B cell (primary cell): ENCODE measurements around the gene HOPX. TPM values are rescaled to one million over a fixed set of nuclear protein-coding genes. Genes with fewer than 3 reads are reported as not detected.

Experiments used
- ATAC-seq: fragments of 200-7000 bp; cut with Tn5 transposase; one replicate; pipeline ENCODE4 v1.10.0; 2021; ENCODE audit warnings: low read depth, mild to moderate bottlenecking, moderate number of reproducible peaks, moderate library complexity
- CTCF ChIA-PET: fragments of 350-600 bp; sonication (Branson Sonifier 250); formaldehyde crosslinking; loops from one replicate; lab custom pipeline; 2021; ENCODE audit warnings: antibody characterized with exemption, inconsistent platforms; lab: Charles Lee
- POLR2A ChIA-PET: fragments of 350-600 bp; sonication (Branson Sonifier 250); formaldehyde crosslinking; loops from one replicate; lab custom pipeline; 2021; ENCODE audit warnings: antibody characterized with exemption; lab: Charles Lee
- DNase-seq: peaks from one replicate; pipeline ENCODE4 v3.0.0; 2013
- H2AFZ ChIP-seq: 2 replicates; pipeline ENCODE4 v1.6.1; 2012; ENCODE audit warnings: mild to moderate bottlenecking, low read depth, low read length; ENCODE audit not compliant: insufficient read depth, poor library complexity, severe bottlenecking
- H3K27ac ChIP-seq, 2 donors: 1 replicate in 1 of 2; 2 replicates in 1 of 2; pipeline ENCODE4 v1.5.1; 2012 to 2013; ENCODE audit warnings: low read length in 2 of 2, mild to moderate bottlenecking in 2 of 2, moderate library complexity in 1 of 2
- H3K27me3 ChIP-seq, 4 experiments: fragments of 200-600 bp in 1 of 4; sonication (generic) in 1 of 4; replicated peaks in 1 of 4; 1 replicate in 2 of 4; 2 replicates in 2 of 4; pipeline versions ENCODE4 v1.6.1 to v1.7.0; 2013 to 2016; ENCODE audit warnings: low read length in 3 of 4, mild to moderate bottlenecking in 2 of 4, mixed read lengths in 1 of 4, moderate library complexity in 1 of 4; ENCODE audit not compliant: insufficient read depth in 4 of 4, control insufficient read depth in 3 of 4; ENCODE audit errors: control extremely low read depth in 1 of 4
- H3K36me3 ChIP-seq, 2 experiments: replicated peaks in 1 of 2; 1 replicate in 1 of 2; 2 replicates in 1 of 2; pipeline versions ENCODE4 v1.6.1 to v1.7.1; 2013; ENCODE audit warnings: low read length in 1 of 2; ENCODE audit not compliant: insufficient read depth in 2 of 2, control insufficient read depth in 1 of 2; ENCODE audit errors: control extremely low read depth in 1 of 2, extremely low read depth in 1 of 2
- H3K4me1 ChIP-seq, 2 donors: fragments of 200-600 bp in 1 of 2; sonication (generic) in 1 of 2; 1 replicate in 1 of 2; 2 replicates in 1 of 2; pipeline versions ENCODE4 v1.5.1 to v1.6.1; 2013 to 2017; ENCODE audit warnings: low read length in 2 of 2; ENCODE audit not compliant: control insufficient read depth in 2 of 2, insufficient read depth in 2 of 2
- H3K4me2 ChIP-seq: replicated peaks from 2 replicates; pipeline ENCODE3; 2012; ENCODE audit warnings: mild to moderate bottlenecking, low read depth, low read length; ENCODE audit not compliant: poor library complexity, severe bottlenecking
- H3K4me3 ChIP-seq, 5 experiments: fragments of 200-600 bp in 1 of 5; sonication (generic) in 1 of 5; 1 replicate in 3 of 5; 2 replicates in 2 of 5; pipeline versions ENCODE4 v1.5.1 to v1.7.0; 2011 to 2016; ENCODE audit warnings: low read length in 4 of 5, mild to moderate bottlenecking in 4 of 5, low read depth in 2 of 5, control low read depth in 1 of 5, moderate library complexity in 1 of 5; ENCODE audit not compliant: insufficient read depth in 1 of 5; ENCODE audit errors: control extremely low read depth in 1 of 5, extremely low read depth in 1 of 5
- H3K79me2 ChIP-seq: fragments of 200-600 bp; sonication (generic); one replicate; pipeline ENCODE4 v1.6.0; 2016; ENCODE audit warnings: low read length; ENCODE audit not compliant: control insufficient read depth, insufficient read depth
- H3K9ac ChIP-seq: fragments of 200-600 bp; sonication (generic); 2 replicates; pipeline ENCODE4 v1.6.1; 2017; ENCODE audit warnings: mild to moderate bottlenecking, low read length, moderate library complexity
- H3K9me3 ChIP-seq, 3 donors: one replicate each; pipeline versions ENCODE4 v1.6.1 to v1.7.1; 2013; ENCODE audit warnings: low read length in 2 of 3; ENCODE audit not compliant: control insufficient read depth in 2 of 3, insufficient read depth in 1 of 3; ENCODE audit errors: control extremely low read depth in 1 of 3
- H4K20me1 ChIP-seq: 2 replicates; pipeline ENCODE4 v1.6.0; 2012; ENCODE audit warnings: mild to moderate bottlenecking, low read length; ENCODE audit not compliant: insufficient read depth, control insufficient read depth, poor library complexity, severe bottlenecking
- H3K27ac Mint-ChIP-seq: one replicate; pipeline ENCODE4 v1.8.0; 2021; ENCODE audit warnings: mixed read lengths
- H3K27me3 Mint-ChIP-seq: one replicate; pipeline ENCODE4 v1.8.0; 2021; ENCODE audit warnings: mixed read lengths
- H3K4me1 Mint-ChIP-seq: one replicate; pipeline ENCODE4 v1.8.0; 2021; ENCODE audit warnings: mixed read lengths
- H3K4me3 Mint-ChIP-seq: one replicate; pipeline ENCODE4 v1.8.0; 2021; ENCODE audit warnings: mixed read lengths
- H3K9me3 Mint-ChIP-seq: one replicate; pipeline ENCODE4 v1.8.0; 2022; ENCODE audit warnings: mixed read lengths; ENCODE audit not compliant: insufficient read depth
- CTCF ChIP-seq: fragments of 200-600 bp; IDR thresholded peaks from one replicate; pipeline ENCODE4 v1.8.0; 2022; ENCODE audit warnings: antibody characterized with exemption, mild to moderate bottlenecking
- EZH2 ChIP-seq: IDR thresholded peaks from 2 replicates; pipeline ENCODE4 v1.6.1; 2012; ENCODE audit warnings: borderline replicate concordance, low read depth, mild to moderate bottlenecking, moderate library complexity, low read length; ENCODE audit not compliant: insufficient read depth, poor library complexity, severe bottlenecking
- WGBS: methylation state at CpG from one replicate; pipeline ENCODE4 v1.1.5; 2013; ENCODE audit warnings: missing lambda C conversion rate; ENCODE audit not compliant: insufficient coverage; 5-methylcytosine and 5-hydroxymethylcytosine counted together
- intact Hi-C: fragments of 100-400 bp; cut with micrococcal nuclease; formaldehyde crosslinking; loops from one replicate; pipeline ENCODE4 v1.10.0; 2022
- polyA plus RNA-seq: library from polyadenylated mRNA; depleted of rRNA; stranded (reverse); fragments of >200 nt; gene quantifications from 2 replicates; pipeline ENCODE4 v1.2.3, GENCODE V29; 2012
- total RNA-seq, 2 donors: library from RNA; stranded (reverse); fragments of 120-200 nt in 1 of 2; gene quantifications; 1 replicate in 1 of 2; 2 replicates in 1 of 2; pipeline versions ENCODE4 v1.2.3 to v1.2.4, GENCODE V29; 2013 to 2022

The HOPX gene
- total and polyA plus RNA-seq, 2 donors (not counting 1 experiment from before 2014, with no cell fraction given) = 7.4 to 29.2 TPM

GRCh38 chr4:56708146-56708545 is 27.1 kb upstream of the HOPX start:
- DNase-seq (no peak), ATAC-seq (no peak)
- no peaks in the 10 kb centered on the region for H4K20me1 ChIP-seq
- Mint-ChIP-seq H3K27me3 (no peaks in the 10 kb centered on the region), H3K27ac (no peak overlapping the region), H3K4me3 (no peak overlapping the region), H3K9me3 (no peaks in the 10 kb centered on the region), H3K4me1 (no peaks in the 10 kb centered on the region)
- no peak overlapping the region for H3K9ac ChIP-seq
- WGBS = 100% methylated on average over 1 of the region's 1 CpG
- no peaks in the 10 kb centered on the region for H3K79me2 ChIP-seq
- no peak overlapping the region for H3K4me2 ChIP-seq
- H3K27me3 ChIP-seq = no peaks in the 10 kb centered on the region
- no peaks in the 10 kb centered on the region for H3K4me1 ChIP-seq
- no peak overlapping the region for H2AFZ ChIP-seq
- H3K4me3 ChIP-seq = no peak overlapping the region
- intact Hi-C loops = loop anchor here (2.0 kb wide), 1 partner anchor 41 kb away; no protein-coding TSS in a partner anchor
- H3K36me3 ChIP-seq = no peaks in the 10 kb centered on the region
- peaks cover 0 to 20% (median 0%) of the 10 kb centered on the region in 3 donors for H3K9me3 ChIP-seq
- ChIA-PET POLR2A (no interaction called here), CTCF (no interaction called here)
- no peak for TF ChIP-seq EZH2
- no peak for TF ChIP-seq CTCF
- H3K27ac ChIP-seq = no peak overlapping the region

- H2AFZ ChIP-seq = no peak overlapping the region
- H3K4me3 ChIP-seq = no peak overlapping the region
- DNase-seq (no peak), ATAC-seq (no peak)
- Mint-ChIP-seq H3K9me3 (no peaks in the 10 kb centered on the region), H3K27me3 (no peaks in the 10 kb centered on the region), H3K4me3 (no peak overlapping the region), H3K27ac (no peak overlapping the region), H3K4me1 (peaks cover 6% of the 10 kb centered on the region)
- intact Hi-C loops = no loop called here
- ChIA-PET CTCF (no interaction called here), POLR2A (no interaction called here)
- H3K79me2 ChIP-seq = no peaks in the 10 kb centered on the region
- H3K27me3 ChIP-seq = no peaks in the 10 kb centered on the region
- no peaks in the 10 kb centered on the region for H4K20me1 ChIP-seq
- no peak overlapping the region for H3K27ac ChIP-seq
- H3K36me3 ChIP-seq = no peaks in the 10 kb centered on the region
- H3K4me2 ChIP-seq = no peak overlapping the region
- no peak overlapping the region for H3K9ac ChIP-seq
- TF ChIP-seq EZH2 = no peak
- peaks cover 0 to 2% (median 0%) of the 10 kb centered on the region in 3 donors for H3K9me3 ChIP-seq
- peaks cover 0 to 3% of the 10 kb centered on the region in 2 donors for H3K4me1 ChIP-seq
Observed at GRCh38 chr4:56705966-56706365, 24.9 kb upstream of the HOPX start.
